Measurements from ENCODE around the gene PYGL.
"Not testable (repeated sequence)": the region's sequence is repeated elsewhere in the genome, so short reads cannot be mapped to it uniquely, and the experiment has no call there.

PYGL gene

GRCh38 chr14:50954811-50955372 lies 10.6 kb upstream of the PYGL start:
- peak; percentile 56 to 58 for DNase-seq

- peak; percentile 39 to 49 for DNase-seq
Measured at GRCh38 chr14:50953502-50953901, 9.2 kb upstream of the PYGL start.

GRCh38 chr14:50951032-50951431 lies 6.7 kb upstream of the PYGL start:
- no peak for DNase-seq

GRCh38 chr14:50948205-50948604 lies 3.9 kb upstream of the PYGL start:
- DNase-seq: no peak

GRCh38 chr14:50947446-50947845 lies 3.2 kb upstream of the PYGL start:
- no peak for DNase-seq

- no peak for DNase-seq
Measured at GRCh38 chr14:50946234-50946935, 2.1 kb upstream of the PYGL start.

- peak; percentile 30 to 66 for DNase-seq
Measured at GRCh38 chr14:50944647-50945413, 547 bp upstream of the PYGL start.

GRCh38 chr14:50943261-50943942 lies 881 bp downstream of the PYGL start:
- DNase-seq: no peak

GRCh38 chr14:50941638-50942037 lies 2.6 kb downstream of the PYGL start:
- not testable (repeated sequence) for DNase-seq

- no peak for DNase-seq
Measured at GRCh38 chr14:50941151-50941550, 3.1 kb downstream of the PYGL start.

GRCh38 chr14:50937800-50938199 lies 6.5 kb downstream of the PYGL start:
- DNase-seq: no peak

- DNase-seq: peak; percentile 78 to 80
Measured at GRCh38 chr14:50937325-50937724, 7.0 kb downstream of the PYGL start.

- DNase-seq: no peak
Measured at GRCh38 chr14:50936882-50937281, 7.4 kb downstream of the PYGL start.

- no peak for DNase-seq
Measured at GRCh38 chr14:50936016-50936340, 8.3 kb downstream of the PYGL start.

- DNase-seq: no peak
Measured at GRCh38 chr14:50935126-50936015, 8.9 kb downstream of the PYGL start.

GRCh38 chr14:50932592-50933495 lies 11.4 kb downstream of the PYGL start:
- no peak for DNase-seq

GRCh38 chr14:50932156-50932555 lies 12.1 kb downstream of the PYGL start:
- no peak for DNase-seq

GRCh38 chr14:50931559-50931958 lies 12.7 kb downstream of the PYGL start:
- no peak for DNase-seq

GRCh38 chr14:50929506-50929905 lies 14.8 kb downstream of the PYGL start:
- no peak for DNase-seq

GRCh38 chr14:50928002-50928635 lies 16.2 kb downstream of the PYGL start:
- DNase-seq: peak; percentile 90 to 92

GRCh38 chr14:50926851-50927386 lies 17.4 kb downstream of the PYGL start:
- DNase-seq: peak; percentile 88 to 92
